Activated T-helper 17 cell treated with anti-CD3 and anti-CD28 coated beads, Interleukin-2, amount 50 U/mL, for 72 hours (primary cell): ENCODE measurements around the gene CHAC1. TPM values are rescaled to one million over a fixed set of nuclear protein-coding genes. Genes with fewer than 3 reads are reported as not detected.

Experiments
- ATAC-seq: fragments of 150-1000 bp; cut with Tn5 transposase; replicated peaks from 2 replicates; pipeline ENCODE4 v1.10.0; 2021; ENCODE audit warnings: mild to moderate bottlenecking, moderate library complexity
- H3K27ac Mint-ChIP-seq: one replicate; pipeline ENCODE4 v1.8.0; 2022; ENCODE audit warnings: mixed read lengths
- H3K27me3 Mint-ChIP-seq: one replicate; pipeline ENCODE4 v1.8.0; 2022; ENCODE audit warnings: mixed read lengths
- H3K36me3 Mint-ChIP-seq: one replicate; pipeline ENCODE4 v1.8.0; 2022; ENCODE audit warnings: low read depth, mild to moderate bottlenecking, mixed read lengths
- H3K4me1 Mint-ChIP-seq: one replicate; pipeline ENCODE4 v1.8.0; 2022; ENCODE audit warnings: mixed read lengths
- H3K4me3 Mint-ChIP-seq: one replicate; pipeline ENCODE4 v1.8.0; 2022; ENCODE audit warnings: mild to moderate bottlenecking, mixed read lengths
- H3K9me3 Mint-ChIP-seq: one replicate; pipeline ENCODE4 v1.8.0; 2022; ENCODE audit warnings: mixed read lengths
- total RNA-seq, 2 donors: library from RNA; stranded (reverse); gene quantifications; one replicate each; pipeline ENCODE4 v1.2.3, GENCODE V29; 2022

The CHAC1 gene
- total RNA-seq, 2 donors from 2014 or later: 2.4 to 6.8 TPM

GRCh38 chr15:40964634-40965033, 11.4 kb downstream of the CHAC1 start:
- Mint-ChIP-seq H3K36me3 (no peaks in the 10 kb centered on the region), H3K4me3 (no peak overlapping the region), H3K27ac (no peak overlapping the region), H3K27me3 (peaks cover 4% of the 10 kb centered on the region), H3K4me1 (no peaks in the 10 kb centered on the region), H3K9me3 (no peaks in the 10 kb centered on the region)
- no peak for ATAC-seq

GRCh38 chr15:40968290-40969085, 15.2 kb downstream of the CHAC1 start:
- Mint-ChIP-seq H3K4me3 (no peak overlapping the region), H3K9me3 (no peaks in the 10 kb centered on the region)

GRCh38 chr15:40969363-40969762, 16.1 kb downstream of the CHAC1 start:
- H3K27ac Mint-ChIP-seq: no peak overlapping the region
- H3K27me3 Mint-ChIP-seq: peaks cover 3% of the 10 kb centered on the region
- no peaks in the 10 kb centered on the region for H3K9me3 Mint-ChIP-seq
- H3K36me3 Mint-ChIP-seq: no peaks in the 10 kb centered on the region
- no peak overlapping the region for H3K4me3 Mint-ChIP-seq
- ATAC-seq: no peak
- H3K4me1 Mint-ChIP-seq: no peaks in the 10 kb centered on the region

More at GRCh38 chr15:40968290-40969085, 15.2 kb downstream of the CHAC1 start:
- H3K27ac Mint-ChIP-seq: no peak overlapping the region
- no peaks in the 10 kb centered on the region for H3K36me3 Mint-ChIP-seq
- ATAC-seq: no peak
- H3K4me1 Mint-ChIP-seq: no peaks in the 10 kb centered on the region
- H3K27me3 Mint-ChIP-seq: peaks cover 4% of the 10 kb centered on the region

GRCh38 chr15:40974879-40975278, 21.6 kb downstream of the CHAC1 start:
- Mint-ChIP-seq H3K36me3 (peaks cover 35% of the 10 kb centered on the region), H3K4me1 (no peaks in the 10 kb centered on the region), H3K27me3 (no peaks in the 10 kb centered on the region), H3K4me3 (no peak overlapping the region), H3K27ac (no peak overlapping the region), H3K9me3 (no peaks in the 10 kb centered on the region)
- no peak for ATAC-seq

- H3K36me3 Mint-ChIP-seq: peaks cover 54% of the 10 kb centered on the region
- no peaks in the 10 kb centered on the region for H3K27me3 Mint-ChIP-seq
- no peak for ATAC-seq
- H3K9me3 Mint-ChIP-seq: no peaks in the 10 kb centered on the region
- no peak overlapping the region for H3K4me3 Mint-ChIP-seq
- peak overlapping the region; percentile 62 for H3K27ac Mint-ChIP-seq
- peaks cover 3% of the 10 kb centered on the region for H3K4me1 Mint-ChIP-seq
Observed at GRCh38 chr15:40976819-40977218, 23.5 kb downstream of the CHAC1 start.

GRCh38 chr15:40978141-40978540, 24.9 kb downstream of the CHAC1 start:
- Mint-ChIP-seq H3K27ac (no peak overlapping the region), H3K27me3 (no peaks in the 10 kb centered on the region), H3K4me1 (peaks cover 4% of the 10 kb centered on the region), H3K4me3 (no peak overlapping the region), H3K36me3 (peaks cover 67% of the 10 kb centered on the region), H3K9me3 (no peaks in the 10 kb centered on the region)
- ATAC-seq: no peak

- Mint-ChIP-seq H3K4me3 (no peak overlapping the region), H3K36me3 (peaks cover 72% of the 10 kb centered on the region), H3K4me1 (peaks cover 4% of the 10 kb centered on the region), H3K9me3 (no peaks in the 10 kb centered on the region), H3K27ac (no peak overlapping the region), H3K27me3 (no peaks in the 10 kb centered on the region)
- no peak for ATAC-seq
Observed at GRCh38 chr15:40978562-40978961, 25.3 kb downstream of the CHAC1 start.

- peaks cover 4% of the 10 kb centered on the region for H3K4me1 Mint-ChIP-seq
- ATAC-seq: no peak
- H3K27ac Mint-ChIP-seq: peak overlapping the region; percentile 2
- no peaks in the 10 kb centered on the region for H3K27me3 Mint-ChIP-seq
- H3K4me3 Mint-ChIP-seq: no peak overlapping the region
- H3K9me3 Mint-ChIP-seq: no peaks in the 10 kb centered on the region
- peaks cover 97% of the 10 kb centered on the region for H3K36me3 Mint-ChIP-seq
Observed at GRCh38 chr15:40981186-40981585, 27.9 kb downstream of the CHAC1 start.

GRCh38 chr15:40982855-40983254, 29.6 kb downstream of the CHAC1 start:
- Mint-ChIP-seq H3K9me3 (no peaks in the 10 kb centered on the region), H3K27me3 (no peaks in the 10 kb centered on the region), H3K4me3 (no peak overlapping the region), H3K36me3 (peaks cover 97% of the 10 kb centered on the region), H3K27ac (no peak overlapping the region), H3K4me1 (peaks cover 4% of the 10 kb centered on the region)
- no peak for ATAC-seq

GRCh38 chr15:40984406-40984805, 31.1 kb downstream of the CHAC1 start:
- no peaks in the 10 kb centered on the region for H3K27me3 Mint-ChIP-seq
- peaks cover 4% of the 10 kb centered on the region for H3K4me1 Mint-ChIP-seq
- no peak overlapping the region for H3K4me3 Mint-ChIP-seq
- H3K9me3 Mint-ChIP-seq: no peaks in the 10 kb centered on the region
- no peak for ATAC-seq
- no peak overlapping the region for H3K27ac Mint-ChIP-seq
- peaks cover 95% of the 10 kb centered on the region for H3K36me3 Mint-ChIP-seq

- Mint-ChIP-seq H3K4me3 (no peak overlapping the region), H3K27ac (peak overlapping the region; percentile 40), H3K9me3 (no peaks in the 10 kb centered on the region), H3K36me3 (peaks cover 95% of the 10 kb centered on the region), H3K4me1 (peaks cover 10% of the 10 kb centered on the region), H3K27me3 (no peaks in the 10 kb centered on the region)
- no peak for ATAC-seq
Observed at GRCh38 chr15:40984964-40985363, 31.7 kb downstream of the CHAC1 start.

- H3K4me1 Mint-ChIP-seq: peaks cover 16% of the 10 kb centered on the region
- H3K27me3 Mint-ChIP-seq: no peaks in the 10 kb centered on the region
- peak overlapping the region; percentile 40 for H3K27ac Mint-ChIP-seq
- no peak for ATAC-seq
- no peak overlapping the region for H3K4me3 Mint-ChIP-seq
- peaks cover 94% of the 10 kb centered on the region for H3K36me3 Mint-ChIP-seq
- H3K9me3 Mint-ChIP-seq: no peaks in the 10 kb centered on the region
Observed at GRCh38 chr15:40985541-40986330, 32.5 kb downstream of the CHAC1 start.

- Mint-ChIP-seq H3K4me3 (no peak overlapping the region), H3K27ac (no peak overlapping the region), H3K4me1 (peaks cover 20% of the 10 kb centered on the region), H3K9me3 (no peaks in the 10 kb centered on the region), H3K27me3 (no peaks in the 10 kb centered on the region), H3K36me3 (peaks cover 92% of the 10 kb centered on the region)
- no peak for ATAC-seq
Observed at GRCh38 chr15:40986820-40987219, 33.5 kb downstream of the CHAC1 start.

- Mint-ChIP-seq H3K4me1 (peaks cover 18% of the 10 kb centered on the region), H3K9me3 (no peaks in the 10 kb centered on the region), H3K27ac (no peak overlapping the region), H3K4me3 (no peak overlapping the region), H3K36me3 (peaks cover 91% of the 10 kb centered on the region), H3K27me3 (no peaks in the 10 kb centered on the region)
- no peak for ATAC-seq
Observed at GRCh38 chr15:40988156-40988555, 34.9 kb downstream of the CHAC1 start.

GRCh38 chr15:40990080-40990479, 36.8 kb downstream of the CHAC1 start:
- Mint-ChIP-seq H3K36me3 (peaks cover 90% of the 10 kb centered on the region), H3K4me1 (peaks cover 18% of the 10 kb centered on the region), H3K27ac (peak overlapping the region; percentile 63), H3K27me3 (no peaks in the 10 kb centered on the region), H3K9me3 (no peaks in the 10 kb centered on the region), H3K4me3 (peak overlapping the region; percentile 17)
- peak; percentile 84 for ATAC-seq
